ENCODE measurements around the gene CYP2W1. TPM values are rescaled to one million over a fixed set of nuclear protein-coding genes. Genes with fewer than 3 reads are reported as not detected.
"Not testable (repeated sequence)": the region's sequence is repeated elsewhere in the genome, so short reads cannot be mapped to it uniquely, and the experiment has no call there.

CYP2W1 gene
- total RNA-seq, 4 donors from 2014 or later = not detected

GRCh38 chr7:940599-941408 lies 42.2 kb upstream of the CYP2W1 start:
- no peaks in the 10 kb centered on the region for H3K36me3 ChIP-seq
- H3K4me3 ChIP-seq = no peak overlapping the region
- no peak overlapping the region for H3K27ac ChIP-seq
- ATAC-seq (no peak), DNase-seq (no peak)
- TF ChIP-seq POLR2A (IDR thresholded peaks at IDR 0.05) (no peak), CTCF (IDR thresholded peaks at IDR 0.05 in 4 of 5, conservative IDR thresholded peaks at IDR 0.05 in 1 of 5) (no peak)
- peaks cover 7 to 15% (median 12%) of the 10 kb centered on the region in 3 donors for H3K27me3 ChIP-seq
- in situ Hi-C loops (cut with MboI; ENCODE audit: low sequenced_read_pairs in 4 of 4) (no loop called here), intact Hi-C loops (cut with DNase I; ENCODE audit: low total_unique reads) (no loop called here)
- no peaks in the 10 kb centered on the region for H3K9me3 ChIP-seq
- H3K4me1 ChIP-seq = no peaks in the 10 kb centered on the region

DNA sequence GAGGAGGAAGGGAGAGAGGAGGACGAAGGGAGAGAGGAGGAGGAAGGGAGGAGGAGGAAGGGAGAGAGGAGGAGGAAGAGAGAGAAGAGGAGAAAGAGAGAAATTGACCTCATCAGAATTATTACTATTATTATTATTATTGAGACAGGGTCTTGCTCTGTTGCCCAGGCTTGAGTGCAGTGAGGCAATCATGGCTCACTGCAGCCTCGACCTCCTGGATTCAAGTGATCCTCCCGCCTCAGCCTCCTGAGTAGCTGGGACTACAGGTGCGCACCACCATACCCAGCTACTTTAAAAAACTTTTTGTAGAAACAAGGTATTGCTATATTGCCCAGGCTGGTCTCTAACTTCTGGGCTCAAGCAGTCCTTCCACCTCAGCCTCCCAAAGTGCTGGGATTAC lies 39.2 kb upstream of the CYP2W1 start:
- H3K4me1 ChIP-seq; H3K4me3 ChIP-seq; intact Hi-C loops (cut with DNase I; ENCODE audit: low total_unique reads); H3K36me3 ChIP-seq; DNase-seq; H3K9me3 ChIP-seq; H3K27ac ChIP-seq; in situ Hi-C loops (cut with MboI; ENCODE audit: low sequenced_read_pairs in 4 of 4); ATAC-seq: not testable (repeated sequence)
- peaks cover 7 to 14% (median 12%) of the 10 kb centered on the region in 3 donors for H3K27me3 ChIP-seq

GRCh38 chr7:944744-945143 lies 38.2 kb upstream of the CYP2W1 start:
- Histone ChIP-seq H3K4me3 (no peak overlapping the region), H3K36me3 (no peaks in the 10 kb centered on the region), H3K27ac (no peak overlapping the region), H3K9me3 (no peaks in the 10 kb centered on the region), H3K4me1 (no peaks in the 10 kb centered on the region), H3K27me3 (peaks cover 10 to 17% (median 11%) of the 10 kb centered on the region in 3 donors)
- in situ Hi-C loops (cut with MboI; ENCODE audit: low sequenced_read_pairs in 4 of 4) = no loop called here
- intact Hi-C loops (cut with DNase I; ENCODE audit: low total_unique reads) = no loop called here
- TF ChIP-seq CTCF (IDR thresholded peaks at IDR 0.05 in 4 of 5, conservative IDR thresholded peaks at IDR 0.05 in 1 of 5) (no peak), POLR2A (IDR thresholded peaks at IDR 0.05) (no peak)
- DNase-seq = no peak
- ATAC-seq = no peak

DNA sequence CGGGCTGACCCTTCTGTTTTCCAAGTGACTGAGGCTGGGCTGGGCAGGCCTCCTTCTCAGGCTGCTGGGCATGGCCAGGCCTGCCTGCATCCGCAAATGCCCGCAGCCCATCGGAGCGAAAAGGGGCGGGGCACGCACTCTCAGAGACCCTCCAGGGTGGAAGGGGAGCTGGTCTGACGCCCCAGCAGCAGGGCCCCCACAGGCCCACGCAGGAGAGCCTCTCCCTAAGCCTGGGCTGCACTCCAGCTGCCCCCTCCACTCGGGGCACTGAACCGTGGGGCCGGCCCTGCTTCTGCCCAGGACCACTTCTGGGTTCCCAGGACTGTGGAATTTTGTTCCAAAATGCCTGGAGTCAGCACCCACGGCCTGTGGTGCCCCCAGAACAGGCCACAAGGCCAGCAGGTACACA lies 37.8 kb upstream of the CYP2W1 start:
- intact Hi-C loops (cut with DNase I; ENCODE audit: low total_unique reads) = no loop called here
- DNase-seq (no peak), ATAC-seq (no peak)

More for the DNA sequence above, 37.8 kb upstream of the CYP2W1 start:
- peaks cover 9 to 15% (median 12%) of the 10 kb centered on the region in 3 donors for H3K27me3 ChIP-seq
- no peaks in the 10 kb centered on the region for H3K4me1 ChIP-seq
- TF ChIP-seq POLR2A (IDR thresholded peaks at IDR 0.05) = no peak
- TF ChIP-seq CTCF (IDR thresholded peaks at IDR 0.05 in 4 of 5, conservative IDR thresholded peaks at IDR 0.05 in 1 of 5) = no peak
- no peak overlapping the region for H3K27ac ChIP-seq
- in situ Hi-C loops (cut with MboI; ENCODE audit: low sequenced_read_pairs in 4 of 4) = no loop called here
- no peak overlapping the region for H3K4me3 ChIP-seq
- H3K36me3 ChIP-seq = no peaks in the 10 kb centered on the region
- no peaks in the 10 kb centered on the region for H3K9me3 ChIP-seq

All from gastrocnemius medialis (tissue), 4 donors.